HTERT RPE-1 (cell line): ENCODE measurements around the gene PPP3CB.

Experiments
- in situ Hi-C: fragments of 300-500 bp; cut with MboI; formaldehyde crosslinking; loops from 4 replicates; pipeline ENCODE4 v1.14.3; 2020; ENCODE audit warnings: low sequenced_read_pairs

The PPP3CB gene

GRCh38 chr10:73486601-73487000 is 9.2 kb downstream of the PPP3CB start:
- in situ Hi-C loops, result no loop called here

- in situ Hi-C loops, result no loop called here
Observed at GRCh38 chr10:73485320-73485719, 10.5 kb downstream of the PPP3CB start.

GRCh38 chr10:73480158-73480557 is 15.7 kb downstream of the PPP3CB start:
- in situ Hi-C loops, result no loop called here

- in situ Hi-C loops, result no loop called here
Observed at GRCh38 chr10:73478636-73479035, 17.2 kb downstream of the PPP3CB start.

- in situ Hi-C loops, result no loop called here
Observed at GRCh38 chr10:73471226-73471625, 24.6 kb downstream of the PPP3CB start.

GRCh38 chr10:73469579-73469978 is 26.2 kb downstream of the PPP3CB start:
- in situ Hi-C loops, result no loop called here

GRCh38 chr10:73467206-73467605 is 28.6 kb downstream of the PPP3CB start:
- in situ Hi-C loops, result no loop called here

- in situ Hi-C loops, result no loop called here
Observed at GRCh38 chr10:73465978-73466726, 29.7 kb downstream of the PPP3CB start.

- in situ Hi-C loops, result no loop called here
Observed at GRCh38 chr10:73460897-73461296, 34.9 kb downstream of the PPP3CB start.

GRCh38 chr10:73459683-73460314 is 36.0 kb downstream of the PPP3CB start:
- in situ Hi-C loops, result no loop called here

- in situ Hi-C loops, result no loop called here
Observed at GRCh38 chr10:73456187-73456890, 39.5 kb downstream of the PPP3CB start.

- in situ Hi-C loops, result no loop called here
Observed at GRCh38 chr10:73449113-73449512, 46.7 kb downstream of the PPP3CB start.

- in situ Hi-C loops, result no loop called here
Observed at GRCh38 chr10:73448384-73448783, 47.4 kb downstream of the PPP3CB start.

- in situ Hi-C loops, result no loop called here
Observed at GRCh38 chr10:73446926-73447325, 48.9 kb downstream of the PPP3CB start.

GRCh38 chr10:73444457-73444856 is 51.4 kb downstream of the PPP3CB start:
- in situ Hi-C loops, result no loop called here

GRCh38 chr10:73439605-73440312 is 56.1 kb downstream of the PPP3CB start:
- in situ Hi-C loops, result no loop called here

- in situ Hi-C loops, result no loop called here
Observed at GRCh38 chr10:73439055-73439454, 56.8 kb downstream of the PPP3CB start.

GRCh38 chr10:73433538-73433867 is 62.3 kb downstream of the PPP3CB start, which contains the start of gene MSS51:
TSS of gene MSS51 (minus strand) at chr10:73433561. CDS start at chr10:73428284, 5,277 bp downstream.
- in situ Hi-C loops, result no loop called here

- in situ Hi-C loops, result no loop called here
Observed at GRCh38 chr10:73432646-73433537, 62.9 kb downstream of the PPP3CB start.

- in situ Hi-C loops, result no loop called here
Observed at GRCh38 chr10:73426318-73426717, 69.5 kb downstream of the PPP3CB start.
